ENCODE measurements around the gene PRRT2.
"Not testable (repeated sequence)": the region's sequence is repeated elsewhere in the genome, so short reads cannot be mapped to it uniquely, and the experiment has no call there.

PRRT2 gene

DNA sequence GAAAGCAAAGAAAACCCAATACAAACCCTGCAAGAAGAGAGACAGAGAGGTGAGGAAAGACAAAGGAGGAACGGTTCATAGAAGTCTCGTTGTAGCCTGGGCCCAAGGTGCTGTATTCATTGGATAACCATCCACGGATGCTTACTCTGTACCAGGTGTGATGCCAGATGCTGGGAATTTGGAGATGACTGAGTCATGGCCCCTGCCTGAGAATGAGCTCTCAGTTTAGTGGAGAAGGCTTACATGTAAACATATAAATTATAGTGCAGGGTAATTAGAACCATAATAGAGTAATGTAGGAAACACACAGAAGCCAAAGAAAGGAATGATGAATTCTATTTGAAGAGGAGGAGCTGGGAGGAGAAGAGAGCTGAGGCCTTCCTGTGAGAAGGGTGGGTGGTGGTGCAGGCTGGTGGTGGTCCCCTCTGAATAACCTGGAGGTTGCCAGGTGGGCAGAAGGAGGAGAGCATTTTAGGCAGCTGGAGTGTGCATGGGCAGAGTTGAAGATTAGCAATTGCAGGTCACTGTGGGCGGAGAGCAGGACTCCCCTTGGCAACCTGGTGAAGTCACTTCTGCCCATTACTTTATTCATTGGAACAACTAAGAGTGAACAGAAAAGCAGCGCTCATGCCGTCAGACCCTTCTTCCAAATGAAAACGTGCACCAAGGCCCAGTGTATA, 41.6 kb upstream of the PRRT2 start:
- Histone ChIP-seq H3K9me2 (replicated peaks; ENCODE audit: insufficient read depth, low read length) (no peaks in the 10 kb centered on the region), H3K4me2 (ENCODE audit: low read depth, low read length) (no peak overlapping the region), H3K4me3 (ENCODE audit: low read length) (no peak overlapping the region), H3K9ac (ENCODE audit: low read length) (no peak overlapping the region), H3K79me2 (ENCODE audit: low read length) (no peaks in the 10 kb centered on the region), H3K27ac (ENCODE audit: low read length) (no peak overlapping the region), H2AFZ (ENCODE audit: low read length) (no peak overlapping the region), H3K9me3 (replicated peaks; ENCODE audit: insufficient read depth, low read length) (no peaks in the 10 kb centered on the region), H4K20me1 (ENCODE audit: insufficient read depth, low read length) (no peaks in the 10 kb centered on the region), H3K4me1 (ENCODE audit: low read length) (no peaks in the 10 kb centered on the region), H3K36me3 (replicated peaks; ENCODE audit: insufficient read depth, low read length) (no peaks in the 10 kb centered on the region), H3F3A (ENCODE audit: insufficient read depth, low read length) (no peaks in the 10 kb centered on the region), H3K27me3 (replicated peaks; ENCODE audit: insufficient read depth, low read length) (no peaks in the 10 kb centered on the region)
- no peak for DNase-seq
- TF ChIP-seq EZH2phosphoT487 (IDR thresholded peaks at IDR 0.05; ENCODE audit: low read length), result no peak
- no peak for TF ChIP-seq EZH2 (optimal IDR thresholded peaks at IDR 0.05; ENCODE audit: low read depth, low read length)
- TF ChIP-seq CTCF (IDR thresholded peaks at IDR 0.05; ENCODE audit: low read length), result no peak

- not testable (repeated sequence) for H3K36me3 ChIP-seq (replicated peaks; ENCODE audit: insufficient read depth, low read length); H3K4me1 ChIP-seq (ENCODE audit: low read length); H2AFZ ChIP-seq (ENCODE audit: low read length); H3F3A ChIP-seq (ENCODE audit: insufficient read depth, low read length); H3K9me3 ChIP-seq (replicated peaks; ENCODE audit: insufficient read depth, low read length); H3K9me2 ChIP-seq (replicated peaks; ENCODE audit: insufficient read depth, low read length); H3K27me3 ChIP-seq (replicated peaks; ENCODE audit: insufficient read depth, low read length); H3K9ac ChIP-seq (ENCODE audit: low read length); H3K4me2 ChIP-seq (ENCODE audit: low read depth, low read length); H3K27ac ChIP-seq (ENCODE audit: low read length); DNase-seq; H3K79me2 ChIP-seq (ENCODE audit: low read length); H4K20me1 ChIP-seq (ENCODE audit: insufficient read depth, low read length); H3K4me3 ChIP-seq (ENCODE audit: low read length)
Measured at GRCh38 chr16:29772330-29772729, 39.7 kb upstream of the PRRT2 start.

DNA sequence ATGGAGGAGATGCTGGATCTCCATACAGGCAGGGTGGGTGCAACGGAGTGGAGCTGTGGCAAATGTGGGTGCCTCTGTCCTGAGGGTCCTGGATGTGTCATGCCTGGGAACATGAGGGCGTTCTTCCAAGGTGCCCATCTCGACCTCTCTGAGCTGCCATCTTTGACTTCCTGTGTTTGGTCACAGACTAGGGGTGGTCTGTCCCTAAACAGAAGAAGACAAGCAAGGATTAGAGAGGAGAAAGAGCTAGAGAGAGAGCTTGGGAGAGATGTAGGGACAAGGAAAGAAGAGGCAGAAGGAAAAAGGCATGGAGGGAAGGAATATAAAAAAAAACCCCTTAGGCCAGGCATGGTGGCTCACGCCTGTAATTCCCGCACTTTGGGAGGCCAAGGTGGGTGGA, 37.3 kb upstream of the PRRT2 start:
- TF ChIP-seq CTCF (IDR thresholded peaks at IDR 0.05; ENCODE audit: low read length), result no peak
- TF ChIP-seq EZH2 (optimal IDR thresholded peaks at IDR 0.05; ENCODE audit: low read depth, low read length), result no peak
- no peak for TF ChIP-seq EZH2phosphoT487 (IDR thresholded peaks at IDR 0.05; ENCODE audit: low read length)
- H3K9ac ChIP-seq (ENCODE audit: low read length), result no peak overlapping the region
- H3K4me2 ChIP-seq (ENCODE audit: low read depth, low read length), result no peak overlapping the region
- H2AFZ ChIP-seq (ENCODE audit: low read length), result no peak overlapping the region
- H3K4me1 ChIP-seq (ENCODE audit: low read length), result no peaks in the 10 kb centered on the region
- H3K36me3 ChIP-seq (replicated peaks; ENCODE audit: insufficient read depth, low read length), result no peaks in the 10 kb centered on the region
- no peak overlapping the region for H3K27ac ChIP-seq (ENCODE audit: low read length)
- no peaks in the 10 kb centered on the region for H3K9me2 ChIP-seq (replicated peaks; ENCODE audit: insufficient read depth, low read length)
- no peak for DNase-seq
- no peaks in the 10 kb centered on the region for H3F3A ChIP-seq (ENCODE audit: insufficient read depth, low read length)
- no peaks in the 10 kb centered on the region for H3K79me2 ChIP-seq (ENCODE audit: low read length)
- no peaks in the 10 kb centered on the region for H3K9me3 ChIP-seq (replicated peaks; ENCODE audit: insufficient read depth, low read length)
- H3K27me3 ChIP-seq (replicated peaks; ENCODE audit: insufficient read depth, low read length), result no peaks in the 10 kb centered on the region
- H4K20me1 ChIP-seq (ENCODE audit: insufficient read depth, low read length), result no peaks in the 10 kb centered on the region
- no peak overlapping the region for H3K4me3 ChIP-seq (ENCODE audit: low read length)

DNA sequence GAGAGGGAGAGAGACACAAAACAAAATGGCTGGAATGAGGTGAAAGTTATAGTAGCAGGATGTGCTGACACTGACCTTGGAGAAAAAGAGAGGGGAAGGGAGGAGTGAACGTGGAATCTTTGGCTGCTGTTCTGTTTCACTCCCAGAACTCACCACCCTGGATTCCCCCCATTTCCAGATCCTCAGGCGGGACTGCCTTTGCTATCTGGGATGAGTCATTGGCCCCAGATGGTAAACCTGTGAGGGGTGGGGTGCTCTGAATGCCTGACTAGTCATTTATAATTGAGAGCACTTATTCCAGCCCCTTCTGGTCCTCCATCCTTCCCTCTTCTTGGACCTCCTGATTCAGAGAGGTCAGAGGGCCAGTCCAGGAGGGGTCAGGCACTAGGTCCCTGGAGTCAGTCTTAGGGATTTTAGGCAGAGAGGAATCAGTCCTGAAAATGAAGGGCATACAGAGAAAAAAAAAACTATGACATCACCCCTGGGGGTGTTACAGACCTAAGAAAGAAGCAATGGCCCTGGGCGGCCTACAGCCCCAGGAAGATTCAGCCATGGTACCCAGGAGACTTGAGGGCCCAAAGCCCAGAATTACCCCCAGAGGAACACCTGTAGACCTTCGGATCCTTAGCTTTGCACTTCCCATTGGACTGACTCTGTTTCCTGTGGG, 36.1 kb upstream of the PRRT2 start:
- Histone ChIP-seq H3K4me2 (ENCODE audit: low read depth, low read length) (no peak overlapping the region), H3K4me1 (ENCODE audit: low read length) (no peaks in the 10 kb centered on the region), H3K9me3 (replicated peaks; ENCODE audit: insufficient read depth, low read length) (no peaks in the 10 kb centered on the region), H3K36me3 (replicated peaks; ENCODE audit: insufficient read depth, low read length) (no peaks in the 10 kb centered on the region), H4K20me1 (ENCODE audit: insufficient read depth, low read length) (no peaks in the 10 kb centered on the region), H2AFZ (ENCODE audit: low read length) (no peak overlapping the region), H3K27me3 (replicated peaks; ENCODE audit: insufficient read depth, low read length) (no peaks in the 10 kb centered on the region), H3K9me2 (replicated peaks; ENCODE audit: insufficient read depth, low read length) (no peaks in the 10 kb centered on the region), H3K4me3 (ENCODE audit: low read length) (no peak overlapping the region), H3K27ac (ENCODE audit: low read length) (no peak overlapping the region), H3F3A (ENCODE audit: insufficient read depth, low read length) (no peaks in the 10 kb centered on the region), H3K79me2 (ENCODE audit: low read length) (no peaks in the 10 kb centered on the region), H3K9ac (ENCODE audit: low read length) (no peak overlapping the region)
- no peak for DNase-seq
- TF ChIP-seq EZH2 (optimal IDR thresholded peaks at IDR 0.05; ENCODE audit: low read depth, low read length), result no peak
- no peak for TF ChIP-seq EZH2phosphoT487 (IDR thresholded peaks at IDR 0.05; ENCODE audit: low read length)
- no peak for TF ChIP-seq CTCF (IDR thresholded peaks at IDR 0.05; ENCODE audit: low read length)
